Mesendoderm (in vitro differentiated cells): ENCODE results near the gene SLC12A9. TPM values are rescaled to one million over a fixed set of nuclear protein-coding genes. Genes with fewer than 3 reads are reported as not detected.

Experiments used
- DNase-seq: peaks from one replicate; pipeline ENCODE4 v3.0.0; 2013
- H2AK5ac ChIP-seq: 2 replicates; pipeline ENCODE4 v1.6.1; 2013; ENCODE audit warnings: low read length, inconsistent platforms
- H2BK120ac ChIP-seq: 2 replicates; pipeline ENCODE4 v1.6.1; 2013; ENCODE audit warnings: low read depth, mild to moderate bottlenecking, low read length, moderate library complexity, mixed read lengths
- H2BK15ac ChIP-seq: replicated peaks from 2 replicates; pipeline ENCODE4 v1.6.1; 2013; ENCODE audit warnings: low read depth, mild to moderate bottlenecking, moderate library complexity
- H2BK5ac ChIP-seq: 2 replicates; pipeline ENCODE4 v1.6.1; 2013; ENCODE audit warnings: low read length, inconsistent platforms
- H3K18ac ChIP-seq: 2 replicates; pipeline ENCODE4 v1.6.1; 2013; ENCODE audit warnings: mild to moderate bottlenecking, low read length, mixed read lengths
- H3K23ac ChIP-seq: one replicate; pipeline ENCODE4 v1.6.1; 2013; ENCODE audit warnings: low read length
- H3K27ac ChIP-seq: 2 replicates; pipeline ENCODE4 v1.5.1; 2013; ENCODE audit warnings: low read depth, mild to moderate bottlenecking, inconsistent platforms, low read length, moderate library complexity
- H3K27me3 ChIP-seq: 2 replicates; pipeline ENCODE4 v1.6.1; 2013; ENCODE audit warnings: low read length, control low read depth, mild to moderate bottlenecking, inconsistent platforms; ENCODE audit not compliant: insufficient read depth, poor library complexity
- H3K36me3 ChIP-seq: 2 replicates; pipeline ENCODE4 v1.6.1; 2013; ENCODE audit warnings: low read length, inconsistent platforms; ENCODE audit not compliant: control insufficient read depth, insufficient read depth
- H3K4ac ChIP-seq: one replicate; pipeline ENCODE4 v1.6.1; 2013; ENCODE audit warnings: low read depth, mild to moderate bottlenecking, low read length, moderate library complexity
- H3K4me1 ChIP-seq: 2 replicates; pipeline ENCODE4 v1.6.1; 2013; ENCODE audit warnings: low read depth, low read length, inconsistent platforms; ENCODE audit not compliant: control insufficient read depth
- H3K4me2 ChIP-seq: 2 replicates; pipeline ENCODE4 v1.6.1; 2013; ENCODE audit warnings: low read length
- H3K4me3 ChIP-seq: 2 replicates; pipeline ENCODE4 v1.5.1; 2013; ENCODE audit warnings: mild to moderate bottlenecking, low read length
- H3K56ac ChIP-seq: one replicate; pipeline ENCODE4 v1.6.1; 2013; ENCODE audit warnings: low read length
- H3K79me1 ChIP-seq: 2 replicates; pipeline ENCODE4 v1.6.1; 2013; ENCODE audit warnings: low read length, inconsistent platforms
- H3K79me2 ChIP-seq: 2 replicates; pipeline ENCODE4 v1.6.1; 2013; ENCODE audit warnings: mild to moderate bottlenecking, low read length; ENCODE audit not compliant: control insufficient read depth, insufficient read depth
- H3K9ac ChIP-seq: 2 replicates; pipeline ENCODE4 v1.6.1; 2013; ENCODE audit warnings: low read length, inconsistent platforms
- H4K5ac ChIP-seq: one replicate; pipeline ENCODE4 v1.6.1; 2013; ENCODE audit warnings: low read length
- H4K8ac ChIP-seq: one replicate; pipeline ENCODE4 v1.6.1; 2013; ENCODE audit warnings: low read depth, mild to moderate bottlenecking, control low read depth, low read length, moderate library complexity
- WGBS: extraction: QIAGEN DNeasy Blood & Tissue Kit; methylation state at CpG from one replicate; pipeline ENCODE4 v1.1.7; 2013; ENCODE audit warnings: low lambda C conversion rate, missing lambda C conversion rate; ENCODE audit not compliant: insufficient coverage; ENCODE audit errors: extremely low coverage; 5-methylcytosine and 5-hydroxymethylcytosine counted together
- polyA plus RNA-seq, 2 experiments: library from polyadenylated mRNA; stranded (reverse); fragments of 200-250 nt; gene quantifications; one replicate each; pipeline ENCODE4 v1.2.3, GENCODE V29; 2013

Gene SLC12A9, protein sequence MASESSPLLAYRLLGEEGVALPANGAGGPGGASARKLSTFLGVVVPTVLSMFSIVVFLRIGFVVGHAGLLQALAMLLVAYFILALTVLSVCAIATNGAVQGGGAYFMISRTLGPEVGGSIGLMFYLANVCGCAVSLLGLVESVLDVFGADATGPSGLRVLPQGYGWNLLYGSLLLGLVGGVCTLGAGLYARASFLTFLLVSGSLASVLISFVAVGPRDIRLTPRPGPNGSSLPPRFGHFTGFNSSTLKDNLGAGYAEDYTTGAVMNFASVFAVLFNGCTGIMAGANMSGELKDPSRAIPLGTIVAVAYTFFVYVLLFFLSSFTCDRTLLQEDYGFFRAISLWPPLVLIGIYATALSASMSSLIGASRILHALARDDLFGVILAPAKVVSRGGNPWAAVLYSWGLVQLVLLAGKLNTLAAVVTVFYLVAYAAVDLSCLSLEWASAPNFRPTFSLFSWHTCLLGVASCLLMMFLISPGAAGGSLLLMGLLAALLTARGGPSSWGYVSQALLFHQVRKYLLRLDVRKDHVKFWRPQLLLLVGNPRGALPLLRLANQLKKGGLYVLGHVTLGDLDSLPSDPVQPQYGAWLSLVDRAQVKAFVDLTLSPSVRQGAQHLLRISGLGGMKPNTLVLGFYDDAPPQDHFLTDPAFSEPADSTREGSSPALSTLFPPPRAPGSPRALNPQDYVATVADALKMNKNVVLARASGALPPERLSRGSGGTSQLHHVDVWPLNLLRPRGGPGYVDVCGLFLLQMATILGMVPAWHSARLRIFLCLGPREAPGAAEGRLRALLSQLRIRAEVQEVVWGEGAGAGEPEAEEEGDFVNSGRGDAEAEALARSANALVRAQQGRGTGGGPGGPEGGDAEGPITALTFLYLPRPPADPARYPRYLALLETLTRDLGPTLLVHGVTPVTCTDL
- 16.0 TPM for polyA plus RNA-seq (2013, experiment 1 of 2)
- 16.1 TPM for polyA plus RNA-seq (2013, experiment 2 of 2)

DNA sequence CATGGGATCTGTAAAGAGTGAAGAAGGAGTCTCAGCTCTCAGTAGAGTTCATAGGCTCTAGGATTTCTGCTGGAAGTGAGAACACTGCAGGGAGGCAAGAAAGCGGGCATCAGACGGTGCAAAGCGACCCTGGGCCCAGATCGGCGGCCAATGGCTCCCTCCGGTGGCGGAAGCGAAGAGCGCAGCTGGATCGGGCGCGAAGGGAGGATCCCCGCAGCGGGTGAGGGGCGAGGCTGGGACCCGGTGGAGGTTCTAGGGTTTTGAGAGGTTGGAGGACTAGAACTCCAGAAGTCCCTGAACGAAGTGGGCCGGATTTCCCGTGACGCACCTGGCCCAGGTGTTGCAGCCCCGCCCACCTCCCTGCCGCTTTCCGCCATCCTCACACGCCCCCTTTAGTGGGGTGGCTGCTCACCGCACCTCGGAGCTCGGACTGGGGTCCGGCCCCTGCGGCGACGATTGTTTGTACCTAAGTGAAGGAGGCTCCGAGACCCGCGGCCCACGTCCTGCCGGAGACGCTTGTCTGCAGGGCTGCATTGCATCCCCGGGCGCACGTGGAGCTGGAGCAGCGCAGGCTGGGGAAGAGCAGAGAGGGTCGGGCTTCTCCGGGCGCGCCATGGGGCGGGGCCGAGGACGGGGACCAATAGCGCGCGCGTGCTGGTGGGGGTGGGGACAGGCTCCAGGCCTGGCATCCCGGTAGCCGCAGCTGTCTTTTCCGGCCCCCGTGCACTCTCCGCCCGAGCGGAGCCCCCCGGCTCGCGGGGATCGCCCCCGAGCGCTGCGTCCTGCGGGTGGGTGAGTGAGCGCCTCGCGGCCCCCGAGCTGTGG is at the start of gene SLC12A9:
Gene SLC12A9, plus strand, starts transcription at position 666 of the 825 bp plus-strand sequence. CDS start 1,485 bp downstream, outside the sequence.
- WGBS: no CpG with 5 or more reads among the region's 71 CpGs
- Histone ChIP-seq H4K5ac (no peak within 1 kb of the TSS), H4K8ac (no peak within 1 kb of the TSS), H3K23ac (no peak within 1 kb of the TSS), H2BK15ac (no peak within 1 kb of the TSS), H2BK5ac (no peak within 1 kb of the TSS), H3K18ac (no peak within 1 kb of the TSS), H3K4ac (no peak within 1 kb of the TSS), H2BK120ac (no peak within 1 kb of the TSS), H3K36me3 (no peaks in the 10 kb centered on the region), H3K4me2 (peak within 1 kb of the TSS; percentile 93), H3K4me1 (no peaks in the 10 kb centered on the region), H3K27ac (peak within 1 kb of the TSS; percentile 22), H3K9ac (peak within 1 kb of the TSS; percentile 92), H3K79me1 (peaks cover 15% of the 10 kb centered on the region), H2AK5ac (no peak within 1 kb of the TSS), H3K56ac (peak within 1 kb of the TSS; percentile 89), H3K27me3 (no peaks in the 10 kb centered on the region), H3K79me2 (peaks cover 4% of the 10 kb centered on the region), H3K4me3 (peak within 1 kb of the TSS; percentile 79)
- peak; percentile 95 for DNase-seq

GRCh38 chr7:100802951-100803350 is 49.6 kb upstream of the SLC12A9 start:
- H2AK5ac ChIP-seq: no peak overlapping the region
- H3K36me3 ChIP-seq: peaks cover 20% of the 10 kb centered on the region
- H3K4me3 ChIP-seq: no peak overlapping the region
- H3K27ac ChIP-seq: peak overlapping the region; percentile 55
- H2BK5ac ChIP-seq: no peak overlapping the region
- no peaks in the 10 kb centered on the region for H3K4me1 ChIP-seq
- DNase-seq: no peak
- H2BK15ac ChIP-seq: no peak overlapping the region
- no peak overlapping the region for H3K9ac ChIP-seq
- no peak overlapping the region for H3K56ac ChIP-seq
- no peaks in the 10 kb centered on the region for H3K27me3 ChIP-seq
- no peak overlapping the region for H3K18ac ChIP-seq
- H3K4ac ChIP-seq: no peak overlapping the region
- no peak overlapping the region for H2BK120ac ChIP-seq
- H3K4me2 ChIP-seq: no peak overlapping the region
- H4K8ac ChIP-seq: no peak overlapping the region
- H3K23ac ChIP-seq: no peak overlapping the region
- no peak overlapping the region for H4K5ac ChIP-seq
- no CpG with 5 or more reads among the region's 4 CpGs for WGBS
- H3K79me1 ChIP-seq: no peaks in the 10 kb centered on the region
- H3K79me2 ChIP-seq: no peaks in the 10 kb centered on the region

GRCh38 chr7:100803398-100804161 is 48.9 kb upstream of the SLC12A9 start:
- Histone ChIP-seq H3K4me3 (no peak overlapping the region), H3K4ac (no peak overlapping the region), H3K18ac (no peak overlapping the region), H2BK15ac (no peak overlapping the region), H3K36me3 (peaks cover 26% of the 10 kb centered on the region), H4K5ac (no peak overlapping the region), H3K4me1 (no peaks in the 10 kb centered on the region), H3K79me1 (peaks cover 1% of the 10 kb centered on the region), H2BK120ac (no peak overlapping the region), H4K8ac (no peak overlapping the region), H2BK5ac (no peak overlapping the region), H2AK5ac (no peak overlapping the region), H3K27me3 (no peaks in the 10 kb centered on the region), H3K56ac (no peak overlapping the region), H3K27ac (peak overlapping the region; percentile 55), H3K23ac (no peak overlapping the region), H3K79me2 (no peaks in the 10 kb centered on the region), H3K9ac (no peak overlapping the region), H3K4me2 (no peak overlapping the region)
- WGBS: no CpG with 5 or more reads among the region's 19 CpGs
- peak; percentile 83 for DNase-seq

GRCh38 chr7:100804681-100805431 is 47.7 kb upstream of the SLC12A9 start:
- no peak overlapping the region for H4K8ac ChIP-seq
- H3K56ac ChIP-seq: no peak overlapping the region
- H3K9ac ChIP-seq: no peak overlapping the region
- H3K79me2 ChIP-seq: no peaks in the 10 kb centered on the region
- no peak for DNase-seq
- H3K4me1 ChIP-seq: no peaks in the 10 kb centered on the region
- no peak overlapping the region for H3K4ac ChIP-seq
- H3K27ac ChIP-seq: no peak overlapping the region
- no CpG with 5 or more reads among the region's 22 CpGs for WGBS
- H3K4me2 ChIP-seq: no peak overlapping the region
- no peak overlapping the region for H2BK15ac ChIP-seq
- peaks cover 1% of the 10 kb centered on the region for H3K79me1 ChIP-seq
- H2AK5ac ChIP-seq: no peak overlapping the region
- no peak overlapping the region for H2BK120ac ChIP-seq
- peaks cover 27% of the 10 kb centered on the region for H3K36me3 ChIP-seq
- H4K5ac ChIP-seq: no peak overlapping the region
- H3K23ac ChIP-seq: no peak overlapping the region
- H3K18ac ChIP-seq: no peak overlapping the region
- no peak overlapping the region for H3K4me3 ChIP-seq
- no peaks in the 10 kb centered on the region for H3K27me3 ChIP-seq
- no peak overlapping the region for H2BK5ac ChIP-seq
